GM18517 (cell line): Measurements from ENCODE around the gene WDR86.

Experiments used
- ATAC-seq: cut with Tn5 transposase; IDR thresholded peaks from one replicate; pipeline ENCODE4 v1.9.1; 2021; ENCODE audit warnings: mild to moderate bottlenecking, moderate library complexity; ENCODE audit not compliant: unreplicated experiment

The WDR86 gene

DNA sequence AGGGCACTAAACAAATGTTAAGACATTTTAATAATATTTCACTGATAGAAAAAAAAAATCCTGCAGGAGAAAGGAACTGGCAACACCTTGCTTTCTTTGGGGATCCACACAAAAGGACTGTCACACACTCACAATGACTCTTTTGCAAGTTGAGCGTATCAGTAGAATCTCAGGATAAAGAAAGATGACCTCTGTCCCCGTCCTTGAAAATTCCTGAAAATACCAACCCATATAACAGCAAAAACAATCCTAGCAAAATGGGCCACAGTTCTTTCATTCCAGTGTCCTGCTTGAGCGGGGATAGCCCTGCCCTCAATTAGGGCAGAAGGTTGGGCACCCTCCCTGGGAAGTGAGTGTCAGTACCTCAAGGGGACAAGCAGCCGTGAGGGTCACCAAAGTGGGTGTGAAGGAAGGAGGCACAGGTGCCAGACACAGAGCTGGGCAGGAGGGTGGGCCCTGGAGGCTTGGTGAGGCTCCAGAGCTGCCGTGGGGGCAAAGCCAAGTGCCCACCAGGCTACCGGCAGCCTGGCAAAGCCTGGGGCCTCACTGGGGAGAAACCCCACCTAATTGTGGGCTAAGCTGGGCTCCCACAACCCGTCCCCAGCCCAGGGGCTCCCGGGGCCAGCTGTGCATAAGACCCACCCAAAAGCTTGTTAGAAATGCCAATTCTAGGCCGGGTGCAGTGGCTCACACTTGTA lies 2.8 kb downstream of the WDR86 start:
- ATAC-seq, result no peak

DNA sequence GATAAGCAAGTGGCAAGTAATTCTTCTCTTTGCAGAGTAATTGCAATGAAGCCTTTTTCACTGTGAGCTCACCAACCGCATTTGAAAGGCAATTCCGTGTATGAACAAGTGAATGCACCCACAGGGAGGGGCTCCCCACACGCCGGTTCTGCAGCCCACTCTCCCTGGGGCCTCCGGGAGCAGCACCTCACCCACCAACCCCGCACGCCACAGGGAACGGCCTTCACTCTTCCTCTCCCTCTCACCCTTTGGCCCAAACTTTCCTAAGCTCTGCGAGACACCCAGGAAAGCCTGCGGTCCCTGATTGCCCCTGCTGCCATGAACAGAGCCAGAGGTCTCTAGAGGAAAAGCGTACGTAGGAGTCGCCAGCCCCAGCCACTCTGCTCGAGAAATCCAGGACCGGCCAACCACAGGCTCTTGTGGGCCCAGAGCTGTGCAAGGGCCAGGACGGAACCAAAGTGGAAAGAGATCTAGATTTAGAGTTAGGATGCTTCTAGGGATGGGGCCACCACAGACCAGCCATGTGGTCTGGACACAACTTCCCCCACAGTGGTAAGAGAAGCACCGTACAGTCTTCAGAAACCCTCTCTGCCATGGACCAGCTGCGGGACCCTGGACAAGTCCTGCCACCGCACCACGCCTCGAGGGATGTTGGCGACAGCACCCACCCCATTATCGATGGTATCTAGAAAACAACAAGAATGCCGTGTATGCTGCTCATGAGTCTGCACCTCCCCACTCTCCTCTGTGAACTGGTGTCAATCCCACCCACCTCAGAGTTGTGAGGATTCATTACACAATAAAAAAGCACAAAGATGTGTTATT lies 3.6 kb downstream of the WDR86 start:
- ATAC-seq, result no peak

DNA sequence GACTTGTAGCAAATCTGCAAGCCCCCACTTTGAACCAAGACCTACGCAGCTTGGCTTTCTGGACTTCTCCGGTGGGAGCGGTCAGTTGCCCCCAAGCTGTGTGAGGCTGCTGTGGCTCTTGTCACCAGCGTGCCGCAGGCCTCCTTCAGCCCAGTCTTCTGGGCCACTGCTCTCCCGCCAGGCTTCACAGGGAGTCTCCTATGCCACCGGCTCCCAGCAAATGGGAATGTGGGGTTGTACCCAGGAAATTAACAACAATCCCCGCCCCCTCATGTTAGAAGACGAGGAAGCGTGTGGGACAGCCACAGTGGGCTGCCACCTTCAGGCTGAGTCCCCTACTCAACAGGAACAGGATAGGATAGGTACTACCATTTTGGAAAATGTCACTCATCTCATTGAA lies 4.2 kb downstream of the WDR86 start:
- ATAC-seq, result no peak

DNA sequence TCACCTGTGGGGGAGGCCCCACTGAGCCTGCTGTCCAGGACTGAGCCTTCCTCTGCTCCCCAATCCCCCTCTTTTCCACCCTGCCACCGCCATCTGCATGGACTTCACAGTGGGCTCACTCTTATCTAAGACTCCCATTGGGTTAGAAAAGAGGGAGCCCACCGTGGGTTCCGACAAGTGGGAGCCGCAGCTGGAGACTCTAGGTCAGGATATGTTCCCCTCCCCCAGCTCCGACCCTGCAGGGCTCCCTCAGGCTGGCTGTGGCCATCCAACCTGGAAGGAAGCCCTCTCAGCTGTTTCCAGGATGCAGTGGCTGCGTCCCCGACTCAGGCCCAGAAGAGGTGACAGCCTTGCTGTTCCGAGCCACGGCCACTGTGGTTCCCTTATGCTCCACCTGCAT lies 4.8 kb downstream of the WDR86 start:
- no peak for ATAC-seq

DNA sequence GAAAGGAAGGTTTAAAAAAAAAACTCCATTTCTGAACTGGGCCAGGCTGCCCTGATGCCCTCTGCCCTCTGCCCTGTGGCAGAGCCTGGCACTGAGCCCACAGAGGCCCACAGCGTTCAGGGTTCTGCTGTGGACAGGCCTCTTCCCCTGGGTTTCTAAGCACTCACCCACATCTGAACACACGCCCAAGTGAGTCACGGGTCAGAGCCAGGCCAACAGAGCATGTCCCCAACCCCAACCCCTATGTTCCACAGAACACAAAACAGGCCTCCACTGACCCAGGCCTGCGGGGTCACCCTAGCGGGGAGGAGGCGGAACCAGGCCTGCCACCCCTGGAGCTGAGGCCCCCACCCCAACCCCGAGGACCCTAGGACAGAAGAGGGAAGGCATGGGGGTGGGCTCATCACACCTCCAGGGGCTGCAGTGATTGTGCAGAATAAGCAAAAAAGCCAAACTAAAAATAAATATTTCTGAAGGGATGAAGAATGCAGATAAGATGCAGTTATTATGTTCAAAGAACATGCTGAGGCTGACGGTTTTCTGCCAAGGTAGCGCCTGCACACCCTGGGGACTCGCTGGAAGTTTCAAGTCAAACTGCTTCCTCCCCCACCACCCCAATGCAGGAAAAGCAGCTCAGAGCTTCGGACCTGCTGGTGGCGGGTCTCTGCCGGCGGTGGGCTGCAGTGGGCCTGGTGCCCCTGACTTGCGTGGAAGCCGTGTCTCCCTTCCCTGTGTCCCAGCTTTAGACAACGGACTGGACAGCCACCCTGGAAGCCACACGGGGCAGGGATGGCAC lies 5.4 kb downstream of the WDR86 start:
- ATAC-seq, result no peak

DNA sequence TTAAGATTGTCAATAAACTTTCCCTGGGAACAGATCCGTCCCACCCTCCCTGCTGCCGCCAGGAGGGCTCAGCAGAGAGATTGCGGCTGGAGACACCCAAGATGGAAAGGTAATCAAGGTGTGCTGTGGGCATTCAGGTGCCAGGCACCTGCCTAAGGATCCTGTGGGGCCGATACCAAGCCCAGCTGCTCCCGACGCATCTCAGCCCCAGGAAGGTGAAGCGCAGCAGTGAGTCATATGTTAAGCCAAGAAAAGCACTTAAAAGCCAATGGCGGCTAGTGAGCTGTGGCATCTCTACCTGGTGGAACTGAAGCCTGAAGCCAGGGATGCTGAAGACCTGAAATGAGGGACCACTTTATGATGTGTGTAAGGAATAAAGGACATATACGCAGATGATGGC lies 6.1 kb downstream of the WDR86 start:
- ATAC-seq, result no peak

DNA sequence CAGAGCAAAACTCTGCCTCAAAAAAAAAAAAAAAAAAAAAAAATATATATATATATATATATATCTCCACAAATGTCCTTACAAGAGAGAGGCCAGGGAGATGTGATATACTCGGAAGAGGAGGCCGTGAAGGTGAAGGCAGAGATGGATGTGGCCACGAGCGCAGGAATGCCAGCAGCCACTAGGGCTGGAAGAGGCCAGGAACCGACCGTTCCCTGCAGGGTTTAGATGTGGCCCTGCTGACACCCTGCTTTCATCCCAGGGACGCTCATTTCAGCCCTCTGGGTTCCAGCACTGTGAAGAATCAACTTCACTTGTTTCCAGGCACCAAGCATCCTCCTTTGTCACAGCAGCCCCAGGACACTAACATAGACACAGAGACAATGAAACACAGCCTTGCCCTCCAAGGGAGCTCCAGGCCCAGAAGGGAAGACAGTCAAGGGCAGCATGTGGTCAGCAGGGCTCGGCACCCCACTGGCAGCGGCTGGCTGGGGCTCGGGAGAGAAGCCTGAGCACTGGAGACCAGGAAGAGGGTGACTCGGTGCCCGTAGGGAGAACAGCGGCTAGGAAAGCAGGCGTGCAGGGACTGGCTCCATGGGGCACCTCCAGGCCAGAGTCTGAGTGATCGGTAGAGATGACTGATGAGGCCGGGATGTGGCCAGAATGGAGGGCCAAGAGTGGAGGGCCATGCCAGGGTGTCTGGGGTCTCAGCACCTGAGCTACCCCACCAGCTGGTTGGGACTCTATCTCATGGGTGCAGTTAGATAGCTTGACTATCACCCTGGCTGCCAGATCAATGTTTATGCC lies 7.6 kb downstream of the WDR86 start:
- ATAC-seq, result no peak

- ATAC-seq, result peak; percentile 73
These were observed 9.1 kb downstream of the WDR86 start for GRCh38 chr7:151400626-151401315.

GRCh38 chr7:151399906-151400305 lies 9.9 kb downstream of the WDR86 start:
- ATAC-seq, result no peak

GRCh38 chr7:151399305-151399601 lies 10.6 kb downstream of the WDR86 start:
- no peak for ATAC-seq

GRCh38 chr7:151398446-151399304 lies 11.2 kb downstream of the WDR86 start:
- no peak for ATAC-seq

DNA sequence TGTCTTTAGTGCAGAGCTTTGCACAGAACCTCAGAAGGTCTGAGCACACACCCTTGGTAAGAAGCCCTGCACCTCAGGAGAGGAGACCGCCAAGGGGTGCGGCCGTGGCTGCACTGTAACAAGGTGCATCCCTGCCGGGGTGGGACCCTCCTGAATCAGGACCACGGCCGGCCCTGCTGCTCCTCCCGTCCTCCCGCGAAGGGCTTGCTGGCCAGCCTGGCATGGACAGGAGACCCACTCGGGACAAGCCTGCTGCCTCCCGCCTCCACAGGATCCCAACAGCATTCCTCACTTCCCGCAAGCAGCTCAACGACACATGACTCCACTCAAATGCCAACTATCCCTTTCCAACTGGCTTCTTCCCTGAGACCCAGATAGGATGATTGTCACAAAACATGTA lies 12.8 kb downstream of the WDR86 start:
- no peak for ATAC-seq

GRCh38 chr7:151396328-151396970 lies 13.4 kb downstream of the WDR86 start:
- no peak for ATAC-seq

GRCh38 chr7:151395036-151395367 lies 14.8 kb downstream of the WDR86 start:
- ATAC-seq, result no peak

GRCh38 chr7:151394076-151395035 lies 15.5 kb downstream of the WDR86 start:
- ATAC-seq, result no peak

DNA sequence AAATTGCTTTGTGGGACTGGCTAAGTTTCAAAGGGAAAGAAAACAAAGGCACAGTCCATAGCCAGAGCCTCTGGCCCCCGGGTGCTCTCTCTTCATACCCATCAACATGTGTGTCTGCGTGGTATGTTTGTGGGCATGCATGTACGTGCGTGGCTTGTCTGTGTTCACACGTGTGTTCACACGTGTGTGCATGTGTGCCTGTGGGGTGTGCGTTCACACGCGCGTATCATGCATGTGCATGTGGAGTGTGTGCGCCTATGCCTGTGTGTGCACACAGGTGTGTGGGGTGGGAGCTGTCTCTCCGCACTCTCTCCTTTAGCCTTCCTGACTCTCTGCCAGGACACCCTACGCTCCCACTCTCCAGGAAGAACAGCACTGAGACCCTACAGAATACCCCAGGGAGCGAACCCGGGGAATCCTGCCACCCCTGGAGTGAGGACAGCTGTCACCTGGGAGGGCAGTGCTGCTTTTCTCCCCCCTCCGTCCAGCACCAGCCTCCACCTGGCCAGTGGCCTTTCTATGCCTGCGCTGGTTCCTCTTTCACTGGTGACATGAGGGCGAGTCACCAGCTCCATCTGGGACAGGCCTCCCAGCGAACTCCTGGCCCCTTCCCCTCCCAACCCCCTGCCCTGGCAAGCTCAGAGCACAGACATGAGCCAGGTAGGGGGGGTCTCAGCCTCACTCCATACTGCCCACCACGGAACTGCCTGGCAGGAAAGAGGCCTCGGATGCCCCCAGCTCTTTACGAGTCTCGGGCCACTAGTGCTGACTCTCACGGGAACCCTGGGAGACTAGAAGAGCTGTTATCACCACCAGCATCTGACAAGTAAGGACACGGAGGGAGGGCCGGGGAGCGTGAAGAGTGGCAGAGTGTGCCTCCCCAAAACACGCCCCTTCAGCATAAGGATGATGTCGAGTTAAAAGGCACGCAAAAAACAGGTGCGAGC lies 16.5 kb downstream of the WDR86 start:
- no peak for ATAC-seq

GRCh38 chr7:151392426-151392825 lies 17.4 kb downstream of the WDR86 start:
- ATAC-seq, result no peak
